ENCODE measurements around the gene RHBDF1. TPM values are rescaled to one million over a fixed set of nuclear protein-coding genes. Genes with fewer than 3 reads are reported as not detected.
A peak's percentile ranks its signal among the peaks of the same experiment; 100 is the strongest.

The RHBDF1 gene
- total and polyA plus RNA-seq, 9 of the 15 experiments (the other 6 are each of a cell fraction or from before 2014, with no cell fraction given) = 1.0 to 8.2 (median 4.2) TPM

DNA sequence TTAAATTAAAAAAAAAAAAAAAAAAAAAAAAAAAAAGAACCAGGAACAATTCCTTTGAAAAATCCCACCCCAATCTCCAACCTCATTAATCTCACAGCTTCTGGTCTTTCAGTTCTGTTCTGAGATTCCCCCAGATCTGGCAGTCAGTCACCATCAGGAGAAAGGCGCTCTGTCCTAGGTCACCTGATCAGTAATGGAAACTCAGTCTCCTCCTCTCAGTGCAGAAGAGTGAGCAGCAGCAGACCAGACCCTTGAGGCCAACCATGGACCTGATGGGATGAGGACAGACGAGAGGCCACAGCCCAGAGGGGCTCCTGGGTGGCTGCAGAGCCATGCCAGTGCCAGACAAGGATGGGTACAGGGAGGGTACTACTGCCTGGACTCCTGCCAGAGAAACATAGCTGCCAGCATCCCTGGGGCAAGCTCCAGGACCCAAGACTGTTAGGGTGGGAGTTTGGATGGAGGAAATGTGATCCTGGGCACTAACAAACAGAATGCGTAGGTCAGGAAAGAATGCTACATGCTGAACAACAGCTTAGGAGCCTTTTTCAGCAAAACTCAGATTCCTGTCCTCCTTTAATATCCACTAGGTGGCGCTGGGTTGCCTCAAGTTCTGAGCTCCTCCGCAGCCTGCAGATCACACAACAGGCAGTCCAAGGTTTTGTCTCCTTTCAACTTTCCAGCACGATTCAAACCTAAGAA, 34.3 kb upstream of the RHBDF1 start (continued):
- TF ChIP-seq MYC (IDR thresholded peaks at IDR 0.05; ENCODE audit: low read depth, low read length) = peak; percentile 29; the same call in 1 of the 2 replicates
- TF ChIP-seq MYC (CRISPR knock-in tag; IDR thresholded peaks at IDR 0.05; ENCODE audit: borderline replicate concordance, low read depth) = no peak

DNA sequence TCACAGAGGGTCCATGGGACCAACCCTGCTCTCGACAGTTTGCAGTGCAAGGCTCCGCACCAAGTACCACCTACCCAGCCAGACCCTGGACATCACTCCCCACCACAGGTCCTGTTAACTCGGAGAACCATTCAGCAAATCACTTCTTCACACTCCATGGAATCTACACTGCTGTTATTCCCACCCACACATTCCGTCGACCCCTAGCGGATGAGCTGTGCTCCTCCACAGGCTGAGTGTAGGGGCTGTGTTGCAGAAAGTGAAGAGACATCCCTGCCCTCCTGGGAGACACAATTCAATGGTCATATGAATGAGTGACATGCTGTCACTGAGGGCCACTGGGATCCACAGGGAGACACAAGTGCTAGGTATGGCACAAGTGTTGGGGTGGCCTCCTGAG, 33.1 kb upstream of the RHBDF1 start:
- no peak for DNase-seq (ENCODE audit: extremely low read depth in 1 of 4, low spot score in 3 of 4)
- 68% methylated on average over 6 of the region's 6 CpGs for WGBS (ENCODE audit: insufficient coverage, low coverage, missing lambda C conversion rate)
- peaks cover 51% of the 10 kb centered on the region; the same call in 2 of the 3 replicates for H3K36me3 ChIP-seq (ENCODE audit: control insufficient read depth, insufficient read depth, low read length)
- intact Hi-C loops (cut with micrococcal nuclease) = no loop called here
- no peak for FAIRE-seq
- H3K27ac ChIP-seq (ENCODE audit: extremely low read depth, low read depth, low read length) = no peak overlapping the region; the same call in 2 of the 3 replicates
- no peaks in the 10 kb centered on the region for H4K20me1 ChIP-seq (replicated peaks; ENCODE audit: control insufficient read depth, insufficient read depth, low read length)
- no peak overlapping the region for H3K4me3 ChIP-seq
- H3K9ac ChIP-seq (ENCODE audit: insufficient read depth in 1 of 2, low read depth in 2 of 2, low read length in 2 of 2) = peak overlapping the region in 1 of 2 experiments; percentile 18; a peak in 1 of 4 replicates
- ChIA-PET CTCF (ENCODE audit: low intra/inter-chr PET ratio) (interaction anchor here (0.6 kb wide), 1 partner anchor 15 kb away, joined by 3 read pairs; no protein-coding TSS in a partner anchor), POLR2A (interaction anchor here (0.7 kb wide), 3 partner anchors 32 to 75 kb away, joined by 3 to 4 read pairs (median 4); partner anchors contain the start of gene HBQ1)
- in situ Hi-C loops (cut with MboI) = loop anchor here (5.0 kb wide), 1 partner anchor 77 kb away; the partner anchor contains the start of gene HBQ1
- peaks cover 29 to 53% of the 10 kb centered on the region in 2 experiments; a peak in 4 of 5 replicates for H3K4me1 ChIP-seq (replicated peaks in 1 of 2; ENCODE audit: control insufficient read depth in 2 of 2, insufficient read depth in 2 of 2, low read length in 2 of 2)
- H3K79me2 ChIP-seq (ENCODE audit: control insufficient read depth, insufficient read depth, low read length) = peaks cover 7% of the 10 kb centered on the region; the same call in 1 of the 3 replicates
- peak overlapping the region; percentile 69; the same call in 1 of the 2 replicates for H3K4me2 ChIP-seq (ENCODE audit: insufficient read depth, low read length)
- H3K27me3 ChIP-seq (ENCODE audit: control insufficient read depth in 2 of 2, insufficient read depth in 2 of 2, low read length in 2 of 2) = no peaks in the 10 kb centered on the region
- BruUV-seq (replicated peaks) = no TSS peak
- ATAC-seq = peak; percentile 32; the same call in 2 of the 3 replicates
- no peak overlapping the region for H2AFZ ChIP-seq (ENCODE audit: low read depth, low read length)
- no peaks in the 10 kb centered on the region for H3K9me3 ChIP-seq (replicated peaks; ENCODE audit: control insufficient read depth, insufficient read depth, low read depth, low read length)
- no peaks in the 10 kb centered on the region for H3K9me1 ChIP-seq (ENCODE audit: control insufficient read depth, insufficient read depth, low read length)
- 0 out of 4 replicates have a peak, but pooled peaks of 1 of the 2 experiments have one; percentile 38 for TF ChIP-seq KDM1A (IDR thresholded peaks at IDR 0.05)
- TF ChIP-seq, protein P1, sequence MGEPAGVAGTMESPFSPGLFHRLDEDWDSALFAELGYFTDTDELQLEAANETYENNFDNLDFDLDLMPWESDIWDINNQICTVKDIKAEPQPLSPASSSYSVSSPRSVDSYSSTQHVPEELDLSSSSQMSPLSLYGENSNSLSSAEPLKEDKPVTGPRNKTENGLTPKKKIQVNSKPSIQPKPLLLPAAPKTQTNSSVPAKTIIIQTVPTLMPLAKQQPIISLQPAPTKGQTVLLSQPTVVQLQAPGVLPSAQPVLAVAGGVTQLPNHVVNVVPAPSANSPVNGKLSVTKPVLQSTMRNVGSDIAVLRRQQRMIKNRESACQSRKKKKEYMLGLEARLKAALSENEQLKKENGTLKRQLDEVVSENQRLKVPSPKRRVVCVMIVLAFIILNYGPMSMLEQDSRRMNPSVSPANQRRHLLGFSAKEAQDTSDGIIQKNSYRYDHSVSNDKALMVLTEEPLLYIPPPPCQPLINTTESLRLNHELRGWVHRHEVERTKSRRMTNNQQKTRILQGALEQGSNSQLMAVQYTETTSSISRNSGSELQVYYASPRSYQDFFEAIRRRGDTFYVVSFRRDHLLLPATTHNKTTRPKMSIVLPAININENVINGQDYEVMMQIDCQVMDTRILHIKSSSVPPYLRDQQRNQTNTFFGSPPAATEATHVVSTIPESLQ (CRISPR knock-in tag; IDR thresholded peaks at IDR 0.05) = no peak
- TF ChIP-seq SIN3B (IDR thresholded peaks at IDR 0.05; ENCODE audit: low read depth) = no peak
- peak; percentile 75 for TF ChIP-seq EGR1 (conservative IDR thresholded peaks at IDR 0.05)
- TF ChIP-seq BDP1 (IDR thresholded peaks at IDR 0.05; ENCODE audit: insufficient read depth, insufficient read length) = no peak
- TF ChIP-seq STAT5A (IDR thresholded peaks at IDR 0.05; ENCODE audit: borderline replicate concordance, low read length) = no peak
- 0 out of 4 replicates have a peak, but pooled peaks of 1 of the 2 experiments have one; percentile 23 for TF ChIP-seq RCOR1 (IDR thresholded peaks at IDR 0.05; ENCODE audit: borderline replicate concordance in 1 of 2, low read depth in 2 of 2, low read length in 2 of 2)
- 0 out of 2 replicates have a peak, but pooled peaks have one; percentile 29 for TF ChIP-seq TEAD4 (IDR thresholded peaks at IDR 0.05; ENCODE audit: low read length)
- TF ChIP-seq TEAD4 (CRISPR knock-in tag; IDR thresholded peaks at IDR 0.05; ENCODE audit: borderline replicate concordance) = no peak
- TF ChIP-seq, protein P2, sequence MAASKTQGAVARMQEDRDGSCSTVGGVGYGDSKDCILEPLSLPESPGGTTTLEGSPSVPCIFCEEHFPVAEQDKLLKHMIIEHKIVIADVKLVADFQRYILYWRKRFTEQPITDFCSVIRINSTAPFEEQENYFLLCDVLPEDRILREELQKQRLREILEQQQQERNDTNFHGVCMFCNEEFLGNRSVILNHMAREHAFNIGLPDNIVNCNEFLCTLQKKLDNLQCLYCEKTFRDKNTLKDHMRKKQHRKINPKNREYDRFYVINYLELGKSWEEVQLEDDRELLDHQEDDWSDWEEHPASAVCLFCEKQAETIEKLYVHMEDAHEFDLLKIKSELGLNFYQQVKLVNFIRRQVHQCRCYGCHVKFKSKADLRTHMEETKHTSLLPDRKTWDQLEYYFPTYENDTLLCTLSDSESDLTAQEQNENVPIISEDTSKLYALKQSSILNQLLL (CRISPR knock-in tag; IDR thresholded peaks at IDR 0.05; ENCODE audit: borderline replicate concordance) = no peak
- no peak for TF ChIP-seq HMG20B (CRISPR knock-in tag; IDR thresholded peaks at IDR 0.05)
- TF ChIP-seq ZSCAN29 (IDR thresholded peaks at IDR 0.05) = no peak
